ENCODE measurements around the gene RUNX3. TPM values are rescaled to one million over a fixed set of nuclear protein-coding genes. Genes with fewer than 3 reads are reported as not detected.

RUNX3 gene
- total and polyA plus RNA-seq, 8 donors = 0.29 to 6.1 (median 2.6) TPM; not detected in 1

DNA sequence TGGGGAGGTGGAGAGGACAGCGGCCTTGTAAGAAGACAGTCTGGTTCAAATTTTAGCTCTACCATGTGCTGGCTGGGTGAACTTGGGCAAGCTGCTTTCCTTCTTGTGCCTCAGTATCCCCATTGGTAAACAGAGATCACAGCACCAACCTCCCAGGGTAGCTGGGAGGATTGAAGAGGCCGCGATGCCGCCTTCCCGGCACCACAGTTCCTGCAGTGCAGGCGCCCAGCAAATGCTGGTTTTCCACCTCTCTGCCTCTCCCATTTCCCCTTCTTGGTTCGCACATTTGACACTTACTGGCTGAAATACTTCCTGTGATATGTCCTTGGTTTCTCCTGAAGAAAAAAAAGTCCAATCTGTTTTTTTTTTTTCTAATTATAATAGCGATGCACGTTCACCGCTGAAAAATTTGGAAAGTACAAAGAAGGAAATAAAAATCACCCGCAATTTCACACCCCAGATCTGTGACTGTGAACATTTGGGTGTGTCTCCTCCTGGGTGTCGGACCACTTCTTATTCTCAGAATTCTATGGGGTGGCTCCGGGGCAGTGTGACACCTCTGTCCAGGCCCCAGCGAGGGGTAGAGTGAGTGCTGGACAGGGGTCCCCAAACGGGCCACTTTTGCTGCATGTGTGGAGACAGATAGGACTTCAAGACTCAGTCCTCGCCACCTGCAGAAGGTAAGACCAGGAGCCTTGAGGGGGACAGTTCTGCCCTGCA lies 73.1 kb downstream of the RUNX3 start:
- Histone ChIP-seq H3K4me3 (no peak overlapping the region), H3K4me1 (peaks cover 0 to 1% (median under 1%) of the 10 kb centered on the region in 4 donors), H3K27me3 (peaks cover 0 to 50% (median 0%) of the 10 kb centered on the region in 3 donors), H3K27ac (no peak overlapping the region), H3K9me3 (no peaks in the 10 kb centered on the region), H3K36me3 (no peaks in the 10 kb centered on the region)
- WGBS, 5 donors = 81 to 88% (median 83%) methylated on average over 16 of the region's 16 CpGs
- TF ChIP-seq POLR2A (IDR thresholded peaks at IDR 0.05) (no peak), POLR2AphosphoS5 (IDR thresholded peaks at IDR 0.05) (no peak), EP300 (IDR thresholded peaks at IDR 0.05) (no peak)
- TF ChIP-seq, protein P1, sequence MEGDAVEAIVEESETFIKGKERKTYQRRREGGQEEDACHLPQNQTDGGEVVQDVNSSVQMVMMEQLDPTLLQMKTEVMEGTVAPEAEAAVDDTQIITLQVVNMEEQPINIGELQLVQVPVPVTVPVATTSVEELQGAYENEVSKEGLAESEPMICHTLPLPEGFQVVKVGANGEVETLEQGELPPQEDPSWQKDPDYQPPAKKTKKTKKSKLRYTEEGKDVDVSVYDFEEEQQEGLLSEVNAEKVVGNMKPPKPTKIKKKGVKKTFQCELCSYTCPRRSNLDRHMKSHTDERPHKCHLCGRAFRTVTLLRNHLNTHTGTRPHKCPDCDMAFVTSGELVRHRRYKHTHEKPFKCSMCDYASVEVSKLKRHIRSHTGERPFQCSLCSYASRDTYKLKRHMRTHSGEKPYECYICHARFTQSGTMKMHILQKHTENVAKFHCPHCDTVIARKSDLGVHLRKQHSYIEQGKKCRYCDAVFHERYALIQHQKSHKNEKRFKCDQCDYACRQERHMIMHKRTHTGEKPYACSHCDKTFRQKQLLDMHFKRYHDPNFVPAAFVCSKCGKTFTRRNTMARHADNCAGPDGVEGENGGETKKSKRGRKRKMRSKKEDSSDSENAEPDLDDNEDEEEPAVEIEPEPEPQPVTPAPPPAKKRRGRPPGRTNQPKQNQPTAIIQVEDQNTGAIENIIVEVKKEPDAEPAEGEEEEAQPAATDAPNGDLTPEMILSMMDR (IDR thresholded peaks at IDR 0.05) = no peak
- no peak for DNase-seq
- intact Hi-C loops (cut with DNase I; ENCODE audit: low total_unique reads) = no loop called here

- no peak for DNase-seq
- 65 to 87% (median 81%) methylated on average over 5 of the region's 5 CpGs for WGBS, 5 donors
- Histone ChIP-seq H3K9me3 (no peaks in the 10 kb centered on the region), H3K36me3 (no peaks in the 10 kb centered on the region), H3K27me3 (peaks cover 0 to 35% (median 0%) of the 10 kb centered on the region in 3 donors), H3K27ac (no peak overlapping the region), H3K4me3 (no peak overlapping the region), H3K4me1 (no peaks in the 10 kb centered on the region)
- intact Hi-C loops (cut with DNase I; ENCODE audit: low total_unique reads) = no loop called here
- no peak for TF ChIP-seq EP300 (IDR thresholded peaks at IDR 0.05)
- no peak for TF ChIP-seq POLR2AphosphoS5 (IDR thresholded peaks at IDR 0.05)
- TF ChIP-seq, protein P1 (IDR thresholded peaks at IDR 0.05) = no peak
- no peak for TF ChIP-seq POLR2A (IDR thresholded peaks at IDR 0.05)
Observed at GRCh38 chr1:24855474-24855873, 74.6 kb downstream of the RUNX3 start.

DNA sequence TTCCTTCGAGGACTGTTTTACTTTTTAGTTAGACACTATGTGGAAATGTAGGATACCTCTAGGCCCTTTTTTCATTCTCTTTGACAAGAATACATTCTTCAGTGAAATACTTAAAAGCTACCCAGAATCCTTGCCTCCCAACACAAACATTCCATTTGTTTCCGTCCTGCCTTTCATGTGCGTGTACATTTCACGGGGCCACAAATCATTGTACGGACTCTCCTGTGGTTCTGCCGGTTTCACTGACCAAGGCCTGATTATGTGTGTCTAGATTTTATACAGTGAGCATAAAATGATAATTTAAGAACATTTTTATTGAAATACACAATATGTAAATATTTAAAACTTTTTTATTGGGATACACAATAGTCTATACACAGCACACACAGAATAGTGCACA lies 76.4 kb downstream of the RUNX3 start:
- Histone ChIP-seq H3K27me3 (peaks cover 0 to 22% (median 0%) of the 10 kb centered on the region in 3 donors), H3K9me3 (no peaks in the 10 kb centered on the region), H3K27ac (no peak overlapping the region), H3K4me3 (no peak overlapping the region), H3K4me1 (peaks cover 4 to 13% (median 9%) of the 10 kb centered on the region in 4 donors), H3K36me3 (no peaks in the 10 kb centered on the region)
- intact Hi-C loops (cut with DNase I; ENCODE audit: low total_unique reads) = no loop called here
- DNase-seq = no peak
- WGBS, 5 donors = 46 to 58% (median 51%) methylated on average over 6 of the region's 6 CpGs
- TF ChIP-seq POLR2A (IDR thresholded peaks at IDR 0.05) (no peak), POLR2AphosphoS5 (IDR thresholded peaks at IDR 0.05) (no peak)

DNA sequence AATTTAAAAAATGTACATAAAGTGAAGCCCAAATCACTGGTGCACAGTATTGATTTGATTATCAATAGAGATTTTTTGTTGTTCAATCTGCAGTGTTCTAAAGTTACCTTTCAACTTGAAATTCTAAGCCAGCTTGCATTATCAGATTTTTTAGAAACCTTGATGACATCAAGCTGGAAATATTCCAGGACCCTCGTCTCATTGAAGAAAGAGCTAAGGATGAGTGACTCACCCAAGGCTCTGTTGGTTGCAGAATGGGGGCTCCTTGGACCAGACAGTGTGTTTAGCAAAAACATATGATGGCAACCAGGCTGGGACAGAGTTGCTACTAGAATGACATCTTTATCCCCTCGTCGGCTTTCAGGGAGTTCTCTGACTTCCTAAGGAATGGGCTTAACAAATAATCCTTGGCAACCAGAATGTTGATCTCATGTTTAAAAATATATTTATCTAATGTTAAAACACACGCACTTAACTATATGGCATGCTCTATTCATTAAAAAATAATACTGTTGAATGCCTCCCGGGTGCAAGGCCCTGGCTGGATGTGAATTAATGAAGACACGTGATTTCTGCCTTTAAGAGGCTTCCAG lies 79.7 kb downstream of the RUNX3 start:
- TF ChIP-seq POLR2AphosphoS5 (IDR thresholded peaks at IDR 0.05) (no peak), POLR2A (IDR thresholded peaks at IDR 0.05) (no peak), EP300 (IDR thresholded peaks at IDR 0.05) (no peak)
- TF ChIP-seq, protein P1 (IDR thresholded peaks at IDR 0.05) = no peak
- intact Hi-C loops (cut with DNase I; ENCODE audit: low total_unique reads) = no loop called here
- H3K9me3 ChIP-seq = no peaks in the 10 kb centered on the region
- DNase-seq = no peak
- peaks cover 0 to 3% (median 0%) of the 10 kb centered on the region in 3 donors for H3K27me3 ChIP-seq
- peaks cover 10 to 26% (median 23%) of the 10 kb centered on the region in 4 donors for H3K4me1 ChIP-seq
- 50 to 60% (median 57%) methylated on average over 6 of the region's 6 CpGs for WGBS, 5 donors
- H3K27ac ChIP-seq = no peak overlapping the region
- H3K4me3 ChIP-seq = no peak overlapping the region
- peaks cover 0 to 3% (median under 1%) of the 10 kb centered on the region in 4 donors for H3K36me3 ChIP-seq
